H1 (cell line): ENCODE results near the gene PLCL1.

ENCODE experiments used
- CBX5 ChIP-seq: fragments of 300-800, 300-1000 bp; sonication (generic); IDR thresholded peaks from 2 replicates; pipeline ENCODE4 v1.7.1; 2016; ENCODE audit warnings: antibody characterized with exemption, low read length, low read depth
- KDM1A ChIP-seq: fragments of 200-600, 300-600 bp; sonication (generic); IDR thresholded peaks from 2 replicates; pipeline ENCODE4 v1.7.1; 2016; ENCODE audit warnings: mild to moderate bottlenecking, low read length, borderline replicate concordance
- POLR2A ChIP-seq, 2 experiments: IDR thresholded peaks; 1 replicate in 1 of 2; 2 replicates in 1 of 2; pipeline ENCODE4 v1.6.1; 2011; ENCODE audit warnings: low read depth in 2 of 2, low read length in 2 of 2, mild to moderate bottlenecking in 2 of 2; ENCODE audit errors: control extremely low read depth in 1 of 2
- POLR2AphosphoS5 ChIP-seq: IDR thresholded peaks from 2 replicates; pipeline ENCODE4 v1.6.1; 2011; ENCODE audit warnings: low read depth, low read length
- SRF ChIP-seq: IDR thresholded peaks from 2 replicates; pipeline ENCODE4 v1.6.1; 2011; ENCODE audit warnings: mild to moderate bottlenecking, low read depth, low read length, moderate library complexity
- TBP ChIP-seq: IDR thresholded peaks from 2 replicates; pipeline ENCODE4 v1.6.1; 2011; ENCODE audit warnings: low read depth, low read length, improper control_type of control experiment
- TF ChIP-seq, protein P1 (sequence below), 3 experiments: IDR thresholded peaks; 1 replicate in 2 of 3; 2 replicates in 1 of 3; pipeline versions ENCODE4 v1.5.1 to v1.6.1; 2011; ENCODE audit warnings: low read length in 3 of 3, mild to moderate bottlenecking in 3 of 3, inconsistent platforms in 2 of 3, low read depth in 1 of 3, moderate library complexity in 1 of 3; ENCODE audit not compliant: insufficient read depth in 1 of 3; ENCODE audit errors: control extremely low read depth in 1 of 3

DNA sequence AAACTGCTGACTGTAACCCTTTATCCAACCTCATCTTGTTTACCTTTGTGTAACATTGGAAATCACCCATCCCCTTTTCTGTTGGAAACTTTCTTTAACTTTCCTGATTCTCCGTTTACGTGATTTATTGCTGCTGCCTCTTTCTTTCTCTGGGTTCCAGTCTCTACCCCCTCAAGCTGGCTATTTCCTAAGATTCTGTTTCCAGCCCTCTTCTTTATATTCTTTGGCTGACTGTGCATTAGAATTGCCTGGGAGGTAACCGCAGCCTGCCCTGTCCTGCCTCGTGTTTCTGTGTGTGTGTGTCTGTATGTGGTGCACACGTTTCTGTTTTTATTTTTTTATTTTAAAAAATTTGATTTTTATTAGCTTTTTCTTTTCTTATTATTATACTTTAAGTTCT, 229.2 kb downstream of the PLCL1 start:
- TF ChIP-seq TBP (no peak), CBX5 (no peak), SRF (no peak), POLR2AphosphoS5 (no peak), POLR2A (IDR thresholded peaks at IDR 0.05; ENCODE audit: control extremely low read depth in 1 of 2, low read depth in 2 of 2, low read length in 2 of 2) (no peak), KDM1A (no peak)
- TF ChIP-seq, protein P1, sequence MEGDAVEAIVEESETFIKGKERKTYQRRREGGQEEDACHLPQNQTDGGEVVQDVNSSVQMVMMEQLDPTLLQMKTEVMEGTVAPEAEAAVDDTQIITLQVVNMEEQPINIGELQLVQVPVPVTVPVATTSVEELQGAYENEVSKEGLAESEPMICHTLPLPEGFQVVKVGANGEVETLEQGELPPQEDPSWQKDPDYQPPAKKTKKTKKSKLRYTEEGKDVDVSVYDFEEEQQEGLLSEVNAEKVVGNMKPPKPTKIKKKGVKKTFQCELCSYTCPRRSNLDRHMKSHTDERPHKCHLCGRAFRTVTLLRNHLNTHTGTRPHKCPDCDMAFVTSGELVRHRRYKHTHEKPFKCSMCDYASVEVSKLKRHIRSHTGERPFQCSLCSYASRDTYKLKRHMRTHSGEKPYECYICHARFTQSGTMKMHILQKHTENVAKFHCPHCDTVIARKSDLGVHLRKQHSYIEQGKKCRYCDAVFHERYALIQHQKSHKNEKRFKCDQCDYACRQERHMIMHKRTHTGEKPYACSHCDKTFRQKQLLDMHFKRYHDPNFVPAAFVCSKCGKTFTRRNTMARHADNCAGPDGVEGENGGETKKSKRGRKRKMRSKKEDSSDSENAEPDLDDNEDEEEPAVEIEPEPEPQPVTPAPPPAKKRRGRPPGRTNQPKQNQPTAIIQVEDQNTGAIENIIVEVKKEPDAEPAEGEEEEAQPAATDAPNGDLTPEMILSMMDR (IDR thresholded peaks at IDR 0.05; ENCODE audit: control extremely low read depth in 1 of 3, insufficient read depth in 1 of 3, low read depth in 1 of 3, low read length in 3 of 3), result no peak
